Ovary (tissue), 1 donor: Measurements from ENCODE around the gene CFAP20DC.

Source experiments
- EP300 ChIP-seq: sonication (generic); formaldehyde crosslinking; IDR thresholded peaks from one replicate; pipeline ENCODE4 v1.6.1; 2017; ENCODE audit warnings: antibody characterized with exemption
- POLR2A ChIP-seq: fragments of 450-650 bp; IDR thresholded peaks from one replicate; pipeline ENCODE4 v1.6.1; 2017; ENCODE audit warnings: antibody characterized with exemption, mild to moderate bottlenecking, moderate library complexity

GRCh38 chr3:58837856-58838255, 212.0 kb downstream of the CFAP20DC start:
- TF ChIP-seq EP300 (no peak), POLR2A (no peak)
